Stimulated activated CD8-positive, alpha-beta memory T cell treated with anti-CD3 and anti-CD28 coated beads, Interleukin-12 subunit alpha, Interleukin-12 subunit beta, amount 100 ng/mL, for 24 hours (primary cell): ENCODE results near the gene POLA1.

Source experiments
- DNase-seq: peaks from one replicate; pipeline ENCODE4 v3.0.0-alpha.2; 2020; ENCODE audit errors: extremely low read depth

POLA1 gene

GRCh38 chrX:24876530-24877287, 183.0 kb downstream of the POLA1 start:
- no peak for DNase-seq

- DNase-seq = no peak
Observed at GRCh38 chrX:24877288-24877664, 183.6 kb downstream of the POLA1 start.

GRCh38 chrX:24877854-24878650, 184.3 kb downstream of the POLA1 start:
- DNase-seq = no peak

- DNase-seq = no peak
Observed at GRCh38 chrX:24879679-24880078, 186.0 kb downstream of the POLA1 start.

GRCh38 chrX:24886916-24887315, 193.2 kb downstream of the POLA1 start:
- DNase-seq = no peak

GRCh38 chrX:24890677-24891076, 197.0 kb downstream of the POLA1 start:
- no peak for DNase-seq

- no peak for DNase-seq
Observed at GRCh38 chrX:24899391-24899790, 205.7 kb downstream of the POLA1 start.

- DNase-seq = no peak
Observed at GRCh38 chrX:24900234-24900633, 206.5 kb downstream of the POLA1 start.

- DNase-seq = no peak
Observed at GRCh38 chrX:24902806-24903205, 209.1 kb downstream of the POLA1 start.

GRCh38 chrX:24918715-24919114, 225.0 kb downstream of the POLA1 start:
- DNase-seq = no peak

GRCh38 chrX:24920769-24921168, 227.1 kb downstream of the POLA1 start:
- DNase-seq = no peak

- no peak for DNase-seq
Observed at GRCh38 chrX:24925430-24925829, 231.7 kb downstream of the POLA1 start.

- no peak for DNase-seq
Observed at GRCh38 chrX:24927372-24927771, 233.7 kb downstream of the POLA1 start.

- no peak for DNase-seq
Observed at GRCh38 chrX:24928114-24928513, 234.4 kb downstream of the POLA1 start.

- DNase-seq = no peak
Observed at GRCh38 chrX:24934279-24934678, 240.6 kb downstream of the POLA1 start.

GRCh38 chrX:24945009-24945408, 251.3 kb downstream of the POLA1 start:
- no peak for DNase-seq

- no peak for DNase-seq
Observed at GRCh38 chrX:24946369-24946768, 252.7 kb downstream of the POLA1 start.

- no peak for DNase-seq
Observed at GRCh38 chrX:24954732-24955131, 261.0 kb downstream of the POLA1 start.

GRCh38 chrX:24955372-24955930, 261.7 kb downstream of the POLA1 start:
- DNase-seq = no peak

- DNase-seq = no peak
Observed at GRCh38 chrX:24956828-24957227, 263.1 kb downstream of the POLA1 start.

- no peak for DNase-seq
Observed at GRCh38 chrX:24961809-24962208, 268.1 kb downstream of the POLA1 start.

- DNase-seq = no peak
Observed at GRCh38 chrX:24963823-24964222, 270.1 kb downstream of the POLA1 start.

GRCh38 chrX:24965372-24965771, 271.7 kb downstream of the POLA1 start:
- DNase-seq = no peak
